ENCODE results near the gene ADGRD1.

ADGRD1 gene

GRCh38 chr12:130966443-130967030 is 12.8 kb downstream of the ADGRD1 start:
- DNase-seq (ENCODE audit: low read depth): no peak

GRCh38 chr12:130967636-130968035 is 13.9 kb downstream of the ADGRD1 start:
- DNase-seq (ENCODE audit: low read depth): no peak

GRCh38 chr12:130968611-130969010 is 14.9 kb downstream of the ADGRD1 start:
- DNase-seq (ENCODE audit: low read depth): no peak

GRCh38 chr12:130969223-130969622 is 15.5 kb downstream of the ADGRD1 start:
- DNase-seq (ENCODE audit: low read depth): no peak

- DNase-seq (ENCODE audit: low read depth): no peak
Measured at GRCh38 chr12:130970165-130970907, 16.6 kb downstream of the ADGRD1 start.

GRCh38 chr12:130970908-130971233 is 17.2 kb downstream of the ADGRD1 start:
- DNase-seq (ENCODE audit: low read depth): no peak

GRCh38 chr12:130971925-130972585 is 18.3 kb downstream of the ADGRD1 start:
- no peak for DNase-seq (ENCODE audit: low read depth)

- DNase-seq (ENCODE audit: low read depth): no peak
Measured at GRCh38 chr12:130972586-130972950, 18.9 kb downstream of the ADGRD1 start.

GRCh38 chr12:130973109-130973508 is 19.4 kb downstream of the ADGRD1 start:
- no peak for DNase-seq (ENCODE audit: low read depth)

GRCh38 chr12:130973906-130974305 is 20.2 kb downstream of the ADGRD1 start:
- no peak for DNase-seq (ENCODE audit: low read depth)

GRCh38 chr12:130975116-130975515 is 21.4 kb downstream of the ADGRD1 start:
- DNase-seq (ENCODE audit: low read depth): no peak

GRCh38 chr12:130976171-130976720 is 22.5 kb downstream of the ADGRD1 start:
- DNase-seq (ENCODE audit: low read depth): no peak

- no peak for DNase-seq (ENCODE audit: low read depth)
Measured at GRCh38 chr12:130977046-130977742, 23.5 kb downstream of the ADGRD1 start.

- no peak for DNase-seq (ENCODE audit: low read depth)
Measured at GRCh38 chr12:130977743-130978095, 24.0 kb downstream of the ADGRD1 start.

GRCh38 chr12:130978785-130979184 is 25.1 kb downstream of the ADGRD1 start:
- no peak for DNase-seq (ENCODE audit: low read depth)

GRCh38 chr12:130981074-130981742 is 27.5 kb downstream of the ADGRD1 start:
- no peak for DNase-seq (ENCODE audit: low read depth)

GRCh38 chr12:130981911-130982310 is 28.2 kb downstream of the ADGRD1 start:
- DNase-seq (ENCODE audit: low read depth): no peak

GRCh38 chr12:130982565-130983225 is 29.0 kb downstream of the ADGRD1 start:
- DNase-seq (ENCODE audit: low read depth): no peak

GRCh38 chr12:130983328-130984017 is 29.8 kb downstream of the ADGRD1 start:
- no peak for DNase-seq (ENCODE audit: low read depth)

GRCh38 chr12:130984183-130985058 is 30.7 kb downstream of the ADGRD1 start:
- DNase-seq (ENCODE audit: low read depth): no peak

Data from fibroblast of gingiva (primary cell).